ENCODE measurements around the gene RNF145.

DNA sequence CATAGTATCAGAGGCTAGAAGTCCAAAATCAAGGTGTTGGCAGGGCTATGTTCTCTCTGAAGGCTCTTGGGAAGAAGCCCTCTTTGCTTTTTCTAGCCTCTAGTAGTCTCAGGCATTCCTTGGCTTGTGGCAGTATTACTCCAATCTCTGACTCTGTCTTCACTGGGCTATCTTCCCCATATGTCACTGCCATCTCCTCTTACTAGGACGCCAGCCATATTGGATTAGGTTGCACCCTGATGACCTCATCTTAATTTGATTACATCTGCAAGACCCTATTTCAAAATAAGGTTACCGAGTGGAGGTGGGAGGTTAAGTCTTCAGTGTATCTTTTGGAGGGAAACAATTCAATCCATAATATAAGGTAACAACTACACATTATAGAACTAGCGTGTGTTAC lies 88.3 kb downstream of the RNF145 start:
- TF ChIP-seq, protein P1, sequence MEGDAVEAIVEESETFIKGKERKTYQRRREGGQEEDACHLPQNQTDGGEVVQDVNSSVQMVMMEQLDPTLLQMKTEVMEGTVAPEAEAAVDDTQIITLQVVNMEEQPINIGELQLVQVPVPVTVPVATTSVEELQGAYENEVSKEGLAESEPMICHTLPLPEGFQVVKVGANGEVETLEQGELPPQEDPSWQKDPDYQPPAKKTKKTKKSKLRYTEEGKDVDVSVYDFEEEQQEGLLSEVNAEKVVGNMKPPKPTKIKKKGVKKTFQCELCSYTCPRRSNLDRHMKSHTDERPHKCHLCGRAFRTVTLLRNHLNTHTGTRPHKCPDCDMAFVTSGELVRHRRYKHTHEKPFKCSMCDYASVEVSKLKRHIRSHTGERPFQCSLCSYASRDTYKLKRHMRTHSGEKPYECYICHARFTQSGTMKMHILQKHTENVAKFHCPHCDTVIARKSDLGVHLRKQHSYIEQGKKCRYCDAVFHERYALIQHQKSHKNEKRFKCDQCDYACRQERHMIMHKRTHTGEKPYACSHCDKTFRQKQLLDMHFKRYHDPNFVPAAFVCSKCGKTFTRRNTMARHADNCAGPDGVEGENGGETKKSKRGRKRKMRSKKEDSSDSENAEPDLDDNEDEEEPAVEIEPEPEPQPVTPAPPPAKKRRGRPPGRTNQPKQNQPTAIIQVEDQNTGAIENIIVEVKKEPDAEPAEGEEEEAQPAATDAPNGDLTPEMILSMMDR (IDR thresholded peaks at IDR 0.05), result no peak
- TF ChIP-seq POLR2A (IDR thresholded peaks at IDR 0.05), result no peak

All from esophagus squamous epithelium (tissue), 4 donors.